Tibial nerve (tissue), 4 donors: Measurements from ENCODE around the gene KLHDC10. TPM values are rescaled to one million over a fixed set of nuclear protein-coding genes. Genes with fewer than 3 reads are reported as not detected.

Experiments used
- DNase-seq, 2 donors: peaks; one replicate each; pipeline ENCODE4 v3.0.0-alpha.2; 2019; ENCODE audit warnings: low spot score in 2 of 2
- H3K27ac ChIP-seq, 4 donors: fragments of 200-600 bp; sonication (generic) in 3 of 4; one replicate each; pipeline ENCODE4 v1.5.1; 2017 to 2019; ENCODE audit warnings: mild to moderate bottlenecking in 1 of 4
- H3K27me3 ChIP-seq, 2 donors: fragments of 200-600 bp; sonication (generic) in 1 of 2; one replicate each; pipeline versions ENCODE4 v1.5.1 to v1.6.0; 2017 to 2019
- H3K36me3 ChIP-seq, 3 donors: fragments of 200-600 bp; sonication (generic); one replicate each; pipeline ENCODE4 v1.5.1; 2018 to 2019
- H3K4me1 ChIP-seq, 4 donors: fragments of 200-600 bp; sonication (generic) in 3 of 4; one replicate each; pipeline ENCODE4 v1.5.1; 2017 to 2019
- H3K4me3 ChIP-seq, 4 donors: fragments of 200-600 bp; sonication (generic) in 3 of 4; one replicate each; pipeline ENCODE4 v1.5.1; 2017 to 2019; ENCODE audit warnings: mild to moderate bottlenecking in 1 of 4, moderate library complexity in 1 of 4
- H3K9me3 ChIP-seq, 4 donors: fragments of 200-600 bp; sonication (generic) in 3 of 4; one replicate each; pipeline ENCODE4 v1.5.1; 2017 to 2019
- CTCF ChIP-seq, 5 experiments: fragments of 200-600 bp in 3 of 5; fragments of 450-650 bp in 2 of 5; sonication (generic) in 3 of 5; IDR thresholded peaks; one replicate each; pipeline ENCODE4 v1.5.1; 2016 to 2019; ENCODE audit warnings: antibody characterized with exemption in 5 of 5, mild to moderate bottlenecking in 3 of 5, moderate library complexity in 2 of 5
- EP300 ChIP-seq, 2 donors: sonication (generic); formaldehyde crosslinking; IDR thresholded peaks; one replicate each; pipeline ENCODE4 v1.6.1; 2017; ENCODE audit warnings: antibody characterized with exemption in 2 of 2, mild to moderate bottlenecking in 1 of 2
- POLR2A ChIP-seq, 2 donors: fragments of 450-650 bp; IDR thresholded peaks; one replicate each; pipeline ENCODE4 v1.6.1; 2017; ENCODE audit warnings: antibody characterized with exemption in 2 of 2, mild to moderate bottlenecking in 2 of 2, moderate library complexity in 2 of 2
- WGBS, 2 donors: methylation state at CpG; one replicate each; pipeline ENCODE4 v1.1.5; 2018; 5-methylcytosine and 5-hydroxymethylcytosine counted together
- total RNA-seq, 4 donors: library from RNA; depleted of rRNA; stranded (reverse); fragments of >200 nt; gene quantifications; one replicate each; pipeline ENCODE4 v1.1.0, GENCODE V29; 2016

Gene KLHDC10, protein sequence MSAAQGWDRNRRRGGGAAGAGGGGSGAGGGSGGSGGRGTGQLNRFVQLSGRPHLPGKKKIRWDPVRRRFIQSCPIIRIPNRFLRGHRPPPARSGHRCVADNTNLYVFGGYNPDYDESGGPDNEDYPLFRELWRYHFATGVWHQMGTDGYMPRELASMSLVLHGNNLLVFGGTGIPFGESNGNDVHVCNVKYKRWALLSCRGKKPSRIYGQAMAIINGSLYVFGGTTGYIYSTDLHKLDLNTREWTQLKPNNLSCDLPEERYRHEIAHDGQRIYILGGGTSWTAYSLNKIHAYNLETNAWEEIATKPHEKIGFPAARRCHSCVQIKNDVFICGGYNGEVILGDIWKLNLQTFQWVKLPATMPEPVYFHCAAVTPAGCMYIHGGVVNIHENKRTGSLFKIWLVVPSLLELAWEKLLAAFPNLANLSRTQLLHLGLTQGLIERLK
- 10 to 100 TPM; 19.0 to 30.8 (median 21.4) TPM for total RNA-seq

DNA sequence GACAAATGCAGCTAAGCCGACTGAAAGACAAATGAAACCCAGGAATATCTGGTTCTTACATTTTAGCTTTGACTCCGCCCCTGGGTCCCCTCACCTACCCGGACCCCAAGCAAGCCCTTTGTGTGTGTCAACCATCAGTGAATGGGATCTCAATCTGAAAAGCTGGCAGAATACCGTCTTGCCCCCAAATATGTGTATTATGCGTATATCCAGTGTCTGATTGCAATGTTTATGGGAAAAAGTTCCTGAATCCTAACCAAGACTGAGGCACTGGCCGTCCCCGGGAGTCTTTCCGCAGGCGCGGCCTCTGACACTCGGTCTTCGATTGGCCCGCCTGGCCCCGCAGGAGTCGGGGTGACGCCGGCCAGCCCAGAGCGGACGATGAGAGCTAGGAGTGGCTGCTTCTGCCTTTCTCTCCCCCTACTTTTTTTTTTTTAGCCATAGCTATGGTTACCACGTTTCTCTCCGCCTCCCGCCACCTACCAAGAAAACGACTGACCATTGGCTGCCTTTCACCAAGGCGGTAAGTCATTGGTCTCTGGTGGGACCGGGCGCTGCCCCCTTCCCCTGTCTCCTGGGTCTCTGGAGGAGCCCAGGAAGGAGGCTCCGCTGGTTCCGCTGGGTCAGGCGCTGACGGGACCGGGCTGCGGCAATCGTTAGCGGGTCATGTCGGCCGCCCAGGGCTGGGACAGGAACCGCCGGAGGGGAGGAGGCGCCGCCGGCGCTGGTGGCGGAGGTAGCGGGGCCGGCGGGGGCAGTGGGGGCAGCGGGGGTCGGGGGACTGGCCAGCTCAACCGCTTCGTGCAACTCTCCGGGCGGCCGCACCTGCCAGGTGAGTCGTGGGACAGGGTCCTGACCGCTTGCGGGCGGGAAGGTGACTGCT is at the start of gene KLHDC10:
TSS of gene KLHDC10 (plus strand) at position 557 of the 883 bp plus-strand sequence. CDS start at position 667, 110 bp downstream.
- TF ChIP-seq EP300 (IDR thresholded peaks at IDR 0.05) (peak; percentile 82 to 95), CTCF (IDR thresholded peaks at IDR 0.05) (peak in 1 of 5 experiments; percentile 52), POLR2A (IDR thresholded peaks at IDR 0.05) (peak in 1 of 2 donors; percentile 44)
- Histone ChIP-seq H3K9me3 (no peaks in the 10 kb centered on the region), H3K4me3 (peak within 1 kb of the TSS; percentile 80 to 97 (median 86)), H3K36me3 (no peaks in the 10 kb centered on the region), H3K27ac (peak within 1 kb of the TSS; percentile 71 to 89 (median 88)), H3K27me3 (peaks cover 0 to 2% of the 10 kb centered on the region in 2 donors), H3K4me1 (peaks cover 0 to 48% (median 14%) of the 10 kb centered on the region in 4 donors)
- peak; percentile 96 to 99 for DNase-seq
- 1 to 2% methylated on average over 41 to 47 of the region's 57 CpGs for WGBS, 2 donors

- H3K36me3 ChIP-seq, result peaks cover 2 to 99% (median 26%) of the 10 kb centered on the region in 3 donors
Observed at GRCh38 chr7:130021105-130021834, 49.1 kb upstream of the KLHDC10 start.

GRCh38 chr7:130022115-130022514 is 48.2 kb upstream of the KLHDC10 start:
- H3K36me3 ChIP-seq, result peaks cover 2 to 100% (median 28%) of the 10 kb centered on the region in 3 donors
- no peak for DNase-seq
- 89 to 92% methylated on average over 9 of the region's 9 CpGs for WGBS, 2 donors
- TF ChIP-seq EP300 (IDR thresholded peaks at IDR 0.05) (no peak), POLR2A (IDR thresholded peaks at IDR 0.05) (no peak), CTCF (IDR thresholded peaks at IDR 0.05) (no peak)
- no peaks in the 10 kb centered on the region for H3K27me3 ChIP-seq
- no peak overlapping the region for H3K4me3 ChIP-seq
- H3K4me1 ChIP-seq, result no peaks in the 10 kb centered on the region
- H3K9me3 ChIP-seq, result no peaks in the 10 kb centered on the region
- H3K27ac ChIP-seq, result no peak overlapping the region

More at GRCh38 chr7:130021105-130021834, 49.1 kb upstream of the KLHDC10 start:
- Histone ChIP-seq H3K4me1 (no peaks in the 10 kb centered on the region), H3K27me3 (no peaks in the 10 kb centered on the region), H3K9me3 (no peaks in the 10 kb centered on the region), H3K4me3 (no peak overlapping the region), H3K27ac (no peak overlapping the region)
- TF ChIP-seq POLR2A (IDR thresholded peaks at IDR 0.05), result no peak
- TF ChIP-seq EP300 (IDR thresholded peaks at IDR 0.05), result no peak
- no peak for DNase-seq
- WGBS, 2 donors, result 94 to 95% methylated on average over 10 of the region's 10 CpGs

DNA sequence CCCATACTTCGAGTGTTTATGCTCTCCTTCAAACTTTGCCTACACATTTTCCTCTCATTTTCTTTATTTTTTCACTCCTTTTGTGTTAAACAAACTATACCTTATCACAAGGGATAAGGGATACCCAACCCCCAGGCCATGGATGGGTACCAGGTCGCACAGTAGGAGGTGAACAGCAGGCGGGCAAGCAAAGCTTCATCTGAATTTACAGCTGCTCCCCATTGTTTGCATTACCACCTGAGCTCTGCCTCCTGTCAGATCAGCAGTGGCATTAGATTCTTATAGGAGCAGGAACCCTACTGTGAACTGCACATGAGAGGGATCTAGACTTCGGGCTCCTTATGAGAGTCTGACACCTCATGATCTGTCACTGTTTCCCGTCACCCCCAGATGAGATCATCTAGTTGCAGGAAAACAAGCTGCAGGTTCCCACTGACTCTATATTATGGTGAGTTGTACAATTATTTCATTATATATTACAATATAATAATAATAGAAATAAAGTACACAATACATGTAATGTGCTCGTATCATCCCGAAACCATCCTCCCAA is 47.6 kb upstream of the KLHDC10 start:
- Histone ChIP-seq H3K4me3 (no peak overlapping the region), H3K27ac (no peak overlapping the region), H3K27me3 (no peaks in the 10 kb centered on the region), H3K4me1 (no peaks in the 10 kb centered on the region), H3K9me3 (no peaks in the 10 kb centered on the region), H3K36me3 (peaks cover 2 to 100% (median 32%) of the 10 kb centered on the region in 3 donors)
- no peak for DNase-seq
- no peak for TF ChIP-seq POLR2A (IDR thresholded peaks at IDR 0.05)
- TF ChIP-seq CTCF (IDR thresholded peaks at IDR 0.05), result no peak
- TF ChIP-seq EP300 (IDR thresholded peaks at IDR 0.05), result no peak
- 93 to 94% methylated on average over 7 of the region's 7 CpGs for WGBS, 2 donors

DNA sequence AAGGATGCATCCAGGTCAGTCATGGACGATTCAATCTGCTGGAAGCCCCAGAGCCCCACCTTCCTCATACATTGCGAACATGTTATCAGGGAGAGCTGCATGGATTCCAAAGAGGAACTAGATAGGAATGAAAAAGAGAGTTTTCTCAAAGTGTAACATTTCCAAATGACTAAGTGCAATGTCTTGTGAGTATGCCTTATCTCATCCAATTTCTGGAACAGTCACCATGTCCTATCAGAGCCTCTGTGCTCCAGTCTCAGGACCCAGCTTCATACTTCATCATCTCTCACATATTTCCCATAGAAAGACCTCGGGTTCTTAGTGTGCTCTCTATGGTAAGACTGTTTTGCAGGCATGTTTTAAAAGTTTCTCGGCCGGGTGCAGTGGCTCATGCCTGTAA is 45.9 kb upstream of the KLHDC10 start:
- Histone ChIP-seq H3K4me1 (no peaks in the 10 kb centered on the region), H3K27me3 (no peaks in the 10 kb centered on the region), H3K4me3 (no peak overlapping the region), H3K9me3 (no peaks in the 10 kb centered on the region), H3K27ac (no peak overlapping the region), H3K36me3 (peaks cover 2 to 100% (median 32%) of the 10 kb centered on the region in 3 donors)
- no peak for TF ChIP-seq EP300 (IDR thresholded peaks at IDR 0.05)
- 97 to 98% methylated on average over 5 of the region's 5 CpGs for WGBS, 2 donors
- DNase-seq, result no peak
